HG03060 (cell line): ENCODE results near the gene BAIAP3.

Source experiments
- ATAC-seq: cut with Tn5 transposase; IDR thresholded peaks from one replicate; pipeline ENCODE4 v1.9.1; 2021; ENCODE audit warnings: low read depth, moderate number of reproducible peaks; ENCODE audit not compliant: unreplicated experiment

The BAIAP3 gene

DNA sequence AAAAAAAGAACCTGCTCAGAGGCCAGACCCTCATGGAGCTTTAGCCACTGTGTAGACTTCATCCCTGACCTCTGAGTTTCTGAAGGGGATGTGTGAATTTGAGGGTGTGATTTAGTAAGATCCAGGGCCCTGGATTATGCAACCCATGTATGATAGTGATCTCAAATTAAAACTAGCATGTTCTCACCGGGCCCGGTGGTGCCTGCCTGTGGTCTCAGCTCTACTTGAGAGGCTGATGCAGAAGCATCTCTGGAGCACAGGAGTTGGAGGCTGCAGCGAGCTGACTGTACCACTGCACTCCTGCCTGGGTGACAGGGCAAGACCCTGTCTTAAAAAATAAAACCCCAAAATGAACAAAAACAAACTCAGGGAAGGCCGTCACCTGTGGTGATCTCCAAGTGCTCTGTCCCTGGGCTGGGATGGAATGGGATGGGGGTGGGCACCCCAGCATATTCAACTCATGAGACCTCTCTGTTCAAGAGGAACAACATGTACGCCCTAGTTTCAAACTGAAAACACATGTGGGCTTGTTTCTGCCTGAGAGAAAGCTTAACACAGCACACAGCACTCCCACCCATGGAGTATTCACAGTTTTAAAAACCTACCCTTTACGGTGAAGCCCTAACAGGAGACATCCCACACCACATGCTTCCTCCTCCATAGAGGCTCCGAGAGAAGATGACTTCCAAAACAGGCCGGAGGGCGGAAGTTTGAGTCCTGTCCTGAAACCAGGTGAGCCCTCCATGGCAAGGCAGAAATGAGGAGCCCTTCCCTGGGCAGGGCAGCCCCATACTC is 48.4 kb downstream of the BAIAP3 start:
- ATAC-seq: no peak

DNA sequence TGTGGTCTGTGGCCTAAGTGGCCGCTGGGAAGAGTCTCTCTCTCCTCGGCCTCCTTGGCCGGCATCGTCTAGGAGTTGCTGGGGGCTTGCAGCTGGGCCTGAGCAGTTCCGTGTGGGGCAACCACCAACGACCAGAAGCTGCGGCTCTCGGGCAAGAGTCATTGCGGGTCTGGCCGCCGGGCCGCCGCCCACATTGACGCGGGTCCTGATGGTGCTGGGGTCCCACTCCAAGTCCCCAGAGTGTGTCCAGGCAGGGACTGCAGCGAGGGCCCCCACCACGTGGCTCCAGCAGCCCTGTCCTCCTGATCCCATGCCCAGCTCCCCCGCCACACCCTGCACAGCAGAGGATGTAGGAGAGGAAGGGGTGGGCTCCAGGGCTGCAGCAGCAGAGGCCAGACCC is 50.1 kb downstream of the BAIAP3 start:
- ATAC-seq: no peak

DNA sequence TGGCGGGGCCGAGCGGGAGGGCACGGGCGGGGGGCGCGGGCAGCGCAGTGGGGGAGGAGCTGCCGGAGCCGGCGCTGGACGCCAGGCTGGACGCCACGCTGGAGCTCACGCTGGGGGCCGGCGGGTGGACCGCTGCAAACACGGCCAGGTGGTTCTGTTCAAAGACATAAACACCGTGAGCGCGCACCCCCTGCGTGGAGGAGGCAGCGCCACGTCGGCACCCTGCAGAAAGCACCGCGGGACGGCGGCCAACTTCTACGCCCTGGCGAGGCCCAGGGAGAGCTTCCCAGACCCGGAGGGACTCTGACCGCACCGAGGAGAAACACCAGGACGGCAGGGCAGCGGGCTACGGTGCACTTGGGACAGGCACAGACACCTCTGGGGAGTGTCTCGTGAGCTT is 51.8 kb downstream of the BAIAP3 start:
- no peak for ATAC-seq

DNA sequence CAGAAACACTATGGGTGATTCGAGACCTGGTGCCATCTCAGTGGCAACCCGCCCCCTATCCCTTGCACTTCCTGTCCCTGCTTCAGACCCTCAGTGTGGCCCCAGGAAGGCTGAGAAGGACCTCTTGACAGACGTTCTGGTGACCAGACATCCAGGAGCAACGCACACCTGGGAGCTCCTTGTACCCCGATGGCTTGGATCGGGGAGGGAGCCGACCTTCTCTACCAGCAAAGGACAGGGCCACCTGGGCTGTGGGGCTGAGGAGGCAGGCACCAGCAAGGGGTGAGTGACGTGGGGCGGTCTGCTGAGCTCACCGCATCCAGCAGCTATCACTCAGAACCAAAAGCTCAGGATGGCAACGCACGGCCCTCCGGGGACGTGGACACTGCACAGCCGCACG is 53.9 kb downstream of the BAIAP3 start:
- ATAC-seq: no peak

DNA sequence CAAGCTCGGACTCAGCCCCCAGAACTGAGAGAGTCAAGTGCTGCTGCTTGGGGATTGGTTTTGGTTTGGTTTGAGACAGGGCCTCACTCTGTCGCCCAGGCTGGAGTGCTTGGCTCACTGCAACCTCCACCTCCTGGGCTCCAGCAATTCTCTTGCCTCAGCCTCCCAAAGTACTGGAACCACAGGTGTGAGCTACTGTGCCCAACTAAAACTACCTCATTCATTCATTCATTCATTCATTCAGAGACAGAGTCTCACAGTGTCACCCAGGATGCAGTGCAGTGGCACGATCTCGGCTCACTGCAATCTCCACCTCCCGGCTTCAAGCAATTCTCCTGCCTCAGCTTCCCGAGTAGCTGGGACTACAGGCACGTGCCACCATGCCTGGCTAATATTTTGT is 56.3 kb downstream of the BAIAP3 start:
- no peak for ATAC-seq

DNA sequence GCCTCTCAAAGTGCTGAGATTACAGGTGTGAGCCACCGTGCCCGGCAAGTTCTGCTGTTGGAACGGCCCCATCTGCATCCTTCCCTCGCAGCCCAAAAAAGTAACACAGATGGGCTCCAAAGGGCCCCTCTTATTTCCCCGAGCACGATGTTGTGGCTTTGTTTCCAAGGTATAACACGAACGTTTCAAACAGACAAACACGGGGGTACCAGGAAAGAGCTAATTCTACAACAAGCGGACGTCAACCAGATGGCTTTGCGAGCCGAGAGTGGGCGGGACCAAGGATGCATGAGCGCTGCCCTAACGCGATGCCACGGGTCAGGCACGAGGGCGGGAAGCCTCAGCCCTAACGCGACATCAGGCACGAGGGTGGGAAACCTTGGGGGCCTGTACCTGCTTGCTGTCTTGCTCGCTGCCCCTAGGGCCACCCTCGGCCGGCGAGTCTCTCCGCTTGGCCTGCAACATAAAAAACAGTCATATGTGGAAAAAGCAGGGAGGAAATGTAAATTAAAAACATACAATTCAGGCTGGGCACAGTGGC is 56.9 kb downstream of the BAIAP3 start:
- ATAC-seq: no peak

DNA sequence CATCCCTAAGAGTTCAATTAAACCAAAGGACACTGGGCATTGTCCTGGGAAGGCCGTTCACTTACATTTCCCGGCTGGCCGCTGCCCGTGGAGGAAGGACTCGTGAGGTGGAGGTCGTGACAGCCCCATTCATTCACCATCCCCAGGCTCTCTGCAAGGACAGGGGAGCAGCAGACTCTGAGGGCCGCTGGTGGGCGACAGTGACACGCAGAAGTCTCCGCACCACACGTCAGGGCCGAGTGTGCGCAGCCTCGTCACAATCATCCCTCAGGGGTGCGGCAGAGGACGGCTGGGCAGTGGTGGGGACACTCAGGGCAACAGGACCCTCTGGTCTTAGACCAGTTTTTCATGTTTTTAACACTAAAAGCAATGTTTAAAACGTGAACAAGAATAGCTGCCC is 59.4 kb downstream of the BAIAP3 start:
- ATAC-seq: no peak

DNA sequence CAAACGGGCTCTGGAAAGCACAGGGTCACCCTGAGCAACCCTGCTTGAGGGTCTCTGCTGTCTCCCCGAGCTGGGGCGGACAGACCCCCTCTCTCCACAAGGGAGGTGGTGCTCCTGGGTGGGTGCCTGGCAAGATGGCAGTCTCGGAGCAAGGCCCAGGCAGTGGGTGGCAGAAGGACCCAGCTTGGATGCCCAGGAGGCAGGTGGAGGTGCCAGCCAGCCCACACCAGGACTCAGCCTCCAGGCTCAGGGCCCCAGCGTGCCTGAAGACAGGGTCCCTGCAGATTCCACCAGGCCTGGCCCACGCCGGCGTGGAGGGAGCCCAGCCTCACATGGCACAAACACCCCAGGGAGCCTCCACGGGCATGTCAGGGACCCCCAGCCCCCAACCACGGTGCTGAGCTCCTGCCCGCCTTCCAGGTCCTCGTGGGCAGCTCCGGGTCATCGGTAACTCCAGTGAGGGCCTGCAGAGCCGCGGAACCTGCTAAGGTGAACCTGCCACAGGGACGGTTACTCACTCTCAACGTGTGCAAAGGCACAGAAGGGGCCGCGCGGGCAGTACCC is 60.2 kb downstream of the BAIAP3 start:
- ATAC-seq: no peak

DNA sequence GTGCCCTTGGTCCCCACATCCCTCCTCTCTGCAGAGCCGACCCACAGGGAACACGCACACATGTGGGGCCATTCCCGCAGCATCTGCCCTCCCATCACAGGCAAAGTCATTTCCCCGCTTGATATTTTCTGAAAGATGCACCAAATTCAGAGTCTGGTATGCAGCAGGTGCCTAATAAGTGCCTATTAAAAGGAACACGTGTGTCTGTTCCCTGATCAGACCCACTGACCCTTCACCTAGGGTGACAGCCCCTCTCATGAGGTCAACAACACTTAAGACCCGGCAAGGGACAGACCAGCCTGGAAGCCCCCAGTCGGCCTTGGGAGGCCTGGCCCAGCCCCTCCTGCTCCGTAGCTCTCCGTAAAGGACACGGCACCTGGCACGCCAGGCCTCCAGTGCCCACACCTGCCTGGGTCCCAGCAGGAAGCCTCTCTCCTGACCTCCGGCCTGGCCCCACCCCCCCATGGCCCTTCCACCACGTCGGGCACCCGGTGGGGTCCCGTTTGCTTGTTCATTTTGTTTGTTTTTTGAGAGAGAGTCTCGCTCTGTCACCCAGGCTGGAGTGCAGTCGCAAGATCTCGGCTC is 61.0 kb downstream of the BAIAP3 start:
- ATAC-seq: no peak

DNA sequence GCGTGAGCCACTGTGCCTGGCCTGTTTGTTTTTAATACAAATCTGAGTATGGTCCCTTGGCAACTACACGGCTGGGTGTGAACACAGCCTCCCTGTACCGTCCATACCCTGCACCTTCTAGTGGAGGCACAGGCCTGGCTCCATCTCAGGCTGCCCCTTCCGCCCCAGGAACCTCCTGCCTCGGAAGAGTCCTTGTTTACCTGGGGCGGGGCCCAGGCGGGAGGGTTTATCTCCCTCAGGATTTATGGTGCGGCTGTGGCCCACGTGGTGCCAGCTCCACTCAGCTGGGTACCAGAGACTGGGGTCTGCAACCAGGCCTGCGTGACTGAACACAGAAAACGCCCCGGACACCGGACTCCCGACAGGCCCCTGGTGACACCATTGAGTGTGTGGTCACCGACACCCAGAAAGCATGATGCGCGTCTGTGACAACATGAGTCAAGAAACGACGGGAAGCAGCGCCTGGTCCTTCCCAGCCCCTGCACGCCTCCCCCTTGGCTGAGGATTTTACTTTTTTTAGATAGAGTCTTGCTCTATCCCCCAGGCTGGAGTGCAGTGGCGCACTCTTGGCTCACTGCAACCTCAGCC is 62.1 kb downstream of the BAIAP3 start:
- no peak for ATAC-seq

DNA sequence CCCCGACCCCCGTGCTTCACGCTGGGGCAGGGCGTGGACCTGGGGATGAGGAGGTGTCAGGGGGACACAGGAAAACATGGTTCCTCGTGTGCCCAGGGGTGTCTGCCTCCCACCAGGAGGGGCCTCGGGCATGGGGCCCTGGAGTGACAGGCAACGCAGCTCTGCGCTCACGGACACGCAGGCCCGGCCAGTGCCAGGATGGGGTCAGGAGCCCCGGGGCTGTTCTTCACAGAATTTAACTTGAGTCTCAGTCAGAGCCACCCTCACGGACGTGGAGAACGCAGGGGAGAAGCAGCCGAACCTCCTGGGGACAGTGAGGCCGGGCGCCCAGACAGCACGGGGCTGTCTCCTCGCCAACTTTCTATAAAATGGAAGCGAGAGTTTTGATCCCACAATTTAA is 64.3 kb downstream of the BAIAP3 start:
- ATAC-seq: no peak

DNA sequence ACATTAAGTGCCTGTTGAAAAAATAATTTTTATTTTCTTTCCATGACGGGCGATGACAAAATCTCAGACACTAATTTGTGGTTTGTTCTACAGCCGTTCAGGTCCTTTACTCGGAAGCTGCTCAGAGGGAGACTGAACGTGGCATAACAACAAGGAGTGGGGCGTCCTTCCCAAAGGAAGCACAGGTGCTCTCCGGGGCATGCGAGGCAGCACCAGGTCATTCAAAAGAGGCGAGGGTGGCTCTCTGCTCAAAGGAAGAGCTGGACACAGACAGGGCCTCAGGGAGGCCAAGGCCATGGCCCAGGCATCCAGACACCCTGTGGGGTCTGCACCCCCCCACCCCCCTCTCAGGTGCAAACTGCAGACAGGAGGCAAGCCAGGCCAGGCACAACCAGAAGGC is 64.9 kb downstream of the BAIAP3 start:
- ATAC-seq: no peak
